Transverse colon (tissue), 4 donors: Measurements from ENCODE around the gene GEMIN5.

Experiments
- POLR2A ChIP-seq: fragments of 450-650 bp; IDR thresholded peaks from one replicate; pipeline ENCODE4 v1.6.1; 2016; ENCODE audit warnings: antibody characterized with exemption, mild to moderate bottlenecking, moderate library complexity
- POLR2AphosphoS5 ChIP-seq, 3 donors: sonication (generic); formaldehyde crosslinking; IDR thresholded peaks; one replicate each; pipeline ENCODE4 v1.6.1; 2016; ENCODE audit warnings: antibody characterized with exemption in 3 of 3
- TF ChIP-seq, protein P1 (sequence below), 5 experiments: fragments of 200-600 bp in 3 of 5; fragments of 450-650 bp in 2 of 5; sonication (generic) in 3 of 5; IDR thresholded peaks; 1 replicate in 2 of 5; 2 replicates in 3 of 5; pipeline ENCODE4 v1.5.1; 2016 to 2017; ENCODE audit warnings: antibody characterized with exemption in 5 of 5, inconsistent platforms in 3 of 5, mild to moderate bottlenecking in 2 of 5, moderate library complexity in 1 of 5

DNA sequence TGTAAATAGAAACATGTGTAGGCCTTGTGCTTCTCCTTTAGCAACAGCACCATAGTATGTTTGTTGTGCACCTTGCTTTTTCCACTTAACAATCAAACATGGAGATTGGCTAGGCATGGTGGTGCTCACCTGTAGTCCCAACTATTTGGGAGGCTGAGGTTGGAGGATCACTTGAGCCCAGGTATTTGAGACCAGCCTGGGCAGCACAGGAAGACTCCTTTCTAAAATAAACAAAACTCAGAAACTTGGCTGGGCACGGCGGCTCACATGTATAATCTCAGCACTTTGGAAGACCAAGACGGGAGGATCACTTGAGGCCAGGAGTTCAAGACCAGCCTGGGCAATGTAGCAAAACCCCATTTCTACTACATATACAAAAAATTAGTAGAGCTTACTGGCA is 86.7 kb downstream of the GEMIN5 start:
- TF ChIP-seq, protein P1, sequence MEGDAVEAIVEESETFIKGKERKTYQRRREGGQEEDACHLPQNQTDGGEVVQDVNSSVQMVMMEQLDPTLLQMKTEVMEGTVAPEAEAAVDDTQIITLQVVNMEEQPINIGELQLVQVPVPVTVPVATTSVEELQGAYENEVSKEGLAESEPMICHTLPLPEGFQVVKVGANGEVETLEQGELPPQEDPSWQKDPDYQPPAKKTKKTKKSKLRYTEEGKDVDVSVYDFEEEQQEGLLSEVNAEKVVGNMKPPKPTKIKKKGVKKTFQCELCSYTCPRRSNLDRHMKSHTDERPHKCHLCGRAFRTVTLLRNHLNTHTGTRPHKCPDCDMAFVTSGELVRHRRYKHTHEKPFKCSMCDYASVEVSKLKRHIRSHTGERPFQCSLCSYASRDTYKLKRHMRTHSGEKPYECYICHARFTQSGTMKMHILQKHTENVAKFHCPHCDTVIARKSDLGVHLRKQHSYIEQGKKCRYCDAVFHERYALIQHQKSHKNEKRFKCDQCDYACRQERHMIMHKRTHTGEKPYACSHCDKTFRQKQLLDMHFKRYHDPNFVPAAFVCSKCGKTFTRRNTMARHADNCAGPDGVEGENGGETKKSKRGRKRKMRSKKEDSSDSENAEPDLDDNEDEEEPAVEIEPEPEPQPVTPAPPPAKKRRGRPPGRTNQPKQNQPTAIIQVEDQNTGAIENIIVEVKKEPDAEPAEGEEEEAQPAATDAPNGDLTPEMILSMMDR (IDR thresholded peaks at IDR 0.05) = no peak
- TF ChIP-seq POLR2AphosphoS5 (IDR thresholded peaks at IDR 0.05) (no peak), POLR2A (no peak)
